HG03139 (cell line): ENCODE measurements around the gene CUX1.

Experiments
- ATAC-seq: cut with Tn5 transposase; IDR thresholded peaks from one replicate; pipeline ENCODE4 v1.9.1; 2021; ENCODE audit not compliant: unreplicated experiment

Gene CUX1

DNA sequence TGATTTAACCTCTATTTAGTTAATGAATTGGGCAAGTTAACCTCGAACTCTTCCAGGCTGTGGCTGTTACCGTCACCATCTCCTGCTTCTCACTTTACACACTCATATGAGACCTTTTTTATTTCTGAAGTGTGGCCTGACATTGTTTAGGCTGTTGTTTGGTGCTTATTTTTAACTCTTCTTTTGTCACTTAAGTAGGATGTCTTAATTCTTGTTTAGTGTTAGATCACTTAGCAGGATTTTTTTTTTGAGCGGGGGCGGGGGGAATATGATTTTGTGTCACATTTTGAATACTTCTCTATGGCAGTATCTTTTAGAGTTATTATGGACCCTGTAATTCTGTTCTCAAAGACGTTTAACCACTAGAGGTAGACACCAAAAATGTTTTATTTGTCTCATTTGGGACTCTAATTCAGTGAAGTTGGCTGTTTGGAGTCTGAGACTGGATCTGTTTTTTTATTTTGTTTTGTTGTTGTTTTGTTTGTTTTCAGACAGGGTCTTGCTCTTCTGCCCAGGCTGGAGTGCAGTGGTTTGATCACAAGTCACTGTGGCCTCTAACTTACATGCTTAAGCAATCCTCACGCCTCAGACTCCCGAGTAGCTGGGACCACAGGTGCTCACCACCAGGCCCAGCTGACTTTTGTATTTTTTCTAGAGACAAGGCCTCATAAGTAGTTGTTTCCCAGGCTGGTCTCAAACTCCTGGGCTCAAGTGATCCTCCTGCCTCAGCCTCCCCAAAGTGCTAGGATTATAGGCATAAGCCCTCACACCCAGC lies 73.5 kb downstream of the CUX1 start:
- ATAC-seq = no peak

DNA sequence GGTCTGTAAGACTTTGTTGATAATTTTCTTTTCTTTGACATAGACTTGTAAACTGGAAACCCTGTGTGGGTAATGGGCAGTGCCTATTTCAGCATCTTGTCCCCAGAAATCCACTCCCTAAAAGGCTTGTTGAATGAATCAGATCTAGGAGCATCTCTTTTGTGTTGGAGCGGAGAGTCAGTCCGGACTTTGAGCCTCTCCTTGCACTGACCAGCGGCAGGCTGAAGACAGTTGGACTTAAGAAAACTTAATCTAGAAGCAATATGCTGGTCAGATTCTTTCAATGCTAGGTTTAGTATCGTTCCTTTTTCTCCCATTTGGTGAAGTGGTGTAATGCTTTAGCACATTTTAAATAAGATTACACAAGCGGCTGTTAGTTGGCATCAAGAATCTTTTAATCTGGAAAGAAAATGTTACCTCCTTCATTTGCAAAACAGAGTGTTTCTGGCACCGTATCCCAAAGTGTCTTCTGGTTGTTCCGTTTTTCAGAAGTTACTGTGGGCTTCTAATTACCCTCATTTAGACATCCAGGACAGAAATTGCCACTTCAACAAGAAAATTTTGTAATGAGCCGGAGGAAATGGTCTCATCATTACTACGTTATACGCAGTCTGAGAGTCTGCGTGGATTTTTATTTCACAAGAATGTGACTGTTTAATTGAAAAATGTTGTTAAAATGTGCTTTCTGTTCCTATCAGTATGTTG lies 74.7 kb downstream of the CUX1 start:
- ATAC-seq = no peak

DNA sequence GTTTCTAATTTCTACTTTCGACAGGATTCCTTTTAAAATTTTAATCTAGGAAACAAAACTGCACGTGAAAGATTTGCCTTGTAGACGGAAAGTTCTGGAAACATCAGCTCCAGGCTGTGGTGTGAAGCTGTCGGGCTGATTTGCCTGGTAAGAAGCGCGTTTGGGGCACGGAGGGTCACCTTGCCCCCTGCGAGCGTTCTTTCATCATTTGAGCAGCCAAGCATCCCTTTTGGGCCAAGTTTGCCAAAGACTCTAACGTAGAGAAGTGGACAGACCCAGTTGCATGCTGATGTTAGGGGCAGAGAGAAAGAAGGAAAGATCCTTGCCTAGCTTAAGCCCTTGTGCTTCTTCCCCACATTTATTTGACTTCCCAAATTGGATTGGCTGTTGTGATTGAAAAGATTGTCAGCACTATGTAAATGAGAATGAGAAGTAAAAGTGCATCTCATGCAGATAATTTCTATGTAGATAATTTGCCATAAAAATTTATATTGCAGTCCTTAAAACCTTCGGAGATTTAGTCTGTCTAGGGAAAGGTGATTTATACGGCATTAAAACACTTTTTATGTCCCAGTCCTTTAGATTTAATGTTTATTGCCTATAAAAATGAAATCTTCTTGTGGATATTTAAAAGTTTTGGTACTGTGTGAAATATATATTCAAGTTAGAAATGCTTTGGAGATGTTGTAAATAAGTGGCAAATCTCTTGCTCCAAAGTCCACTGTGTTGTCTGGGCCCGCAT lies 76.1 kb downstream of the CUX1 start:
- no peak for ATAC-seq

DNA sequence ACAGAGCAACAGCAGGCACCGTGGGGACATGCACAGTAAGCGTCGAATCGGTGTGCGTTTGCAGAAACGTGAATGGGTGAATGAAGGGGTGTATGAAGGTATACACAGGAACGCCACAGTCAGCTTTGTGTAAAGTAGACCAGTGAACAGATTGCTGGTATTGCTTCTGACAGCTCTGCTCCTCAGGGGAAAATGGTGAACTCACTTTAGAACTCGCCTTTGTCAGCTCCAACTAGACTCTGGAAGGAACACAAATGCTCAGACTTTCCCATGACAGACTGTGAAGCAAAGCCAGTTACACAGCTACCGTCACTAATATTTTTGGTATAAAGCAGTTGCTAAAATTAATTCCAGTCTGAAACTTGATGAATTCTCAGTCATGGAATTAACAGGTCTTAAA lies 78.9 kb downstream of the CUX1 start:
- no peak for ATAC-seq

DNA sequence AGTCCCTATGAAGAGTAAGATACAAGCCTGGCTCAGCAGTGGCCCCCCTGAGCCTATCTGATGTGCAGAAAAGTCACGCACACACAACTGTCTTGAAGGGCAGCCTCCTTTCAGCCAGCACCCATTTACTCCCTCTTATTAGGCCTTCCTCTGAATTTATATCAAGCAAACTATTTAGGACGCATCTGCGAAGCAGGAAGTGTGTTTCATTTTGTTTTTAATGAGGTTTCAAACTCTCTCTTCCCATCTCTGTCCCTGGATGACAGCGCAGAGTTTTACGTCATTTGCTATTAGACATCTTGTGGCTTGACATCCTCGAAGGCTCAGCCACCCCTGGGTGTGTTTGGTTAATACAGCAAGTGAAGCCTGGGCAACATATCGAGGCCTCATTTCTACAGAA lies 79.5 kb downstream of the CUX1 start:
- no peak for ATAC-seq

DNA sequence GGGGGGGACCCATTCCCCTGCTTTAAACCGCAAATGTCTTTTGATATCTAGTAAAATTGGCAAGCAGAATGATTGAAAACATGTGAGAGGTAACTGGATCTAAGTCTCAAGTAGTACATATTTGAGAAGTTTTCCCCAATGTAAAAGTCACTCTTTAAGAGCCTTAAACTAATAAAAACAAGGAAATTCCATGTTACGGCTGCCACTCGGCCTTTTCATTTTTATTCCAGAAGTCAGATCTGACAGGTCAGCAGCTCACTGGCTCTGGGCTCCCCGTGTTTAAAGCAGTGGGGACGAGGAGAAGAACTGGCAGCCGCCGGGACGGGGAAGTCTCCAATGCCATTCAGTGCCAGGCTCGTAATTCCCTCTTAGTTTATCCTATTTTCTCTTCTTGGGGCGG lies 80.7 kb downstream of the CUX1 start:
- ATAC-seq = no peak

DNA sequence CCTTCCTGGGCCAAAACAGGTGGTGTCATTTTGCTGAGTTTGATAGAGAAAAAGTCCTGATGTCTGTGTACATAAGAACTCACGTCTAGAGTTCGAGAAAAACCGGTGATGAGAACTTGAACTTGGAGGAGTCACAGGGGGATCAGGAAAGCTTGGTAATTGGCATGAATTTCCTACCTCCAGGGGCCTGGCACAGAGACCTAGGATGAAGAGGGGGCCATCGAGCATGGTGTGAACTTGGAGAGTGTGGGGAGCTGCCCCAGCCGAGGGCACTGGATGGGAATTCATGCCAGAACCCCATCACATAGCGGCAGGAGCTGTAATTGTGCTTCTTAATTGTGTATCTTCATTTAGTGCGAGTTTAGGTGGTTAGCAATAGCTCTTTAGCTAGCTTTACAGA lies 82.2 kb downstream of the CUX1 start:
- no peak for ATAC-seq

DNA sequence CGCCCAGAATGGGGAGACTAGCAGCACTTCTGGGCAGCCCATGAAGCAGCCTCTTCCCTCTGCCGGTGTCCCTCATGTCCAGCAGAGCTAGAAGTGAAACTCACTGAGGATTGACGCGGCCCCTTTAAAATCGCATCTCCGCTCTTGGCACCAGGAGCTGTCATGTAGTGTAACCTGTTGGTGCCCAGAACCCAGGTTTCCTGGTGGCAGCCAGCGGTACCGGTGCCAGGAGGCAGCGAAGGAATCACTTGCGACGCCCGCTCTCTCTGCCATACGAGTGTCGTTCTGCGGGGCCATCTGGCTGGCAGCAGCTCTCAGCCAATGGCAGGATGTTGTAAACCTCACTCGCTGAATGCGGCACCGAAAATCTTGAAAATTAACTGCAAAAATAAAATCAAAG lies 82.7 kb downstream of the CUX1 start:
- ATAC-seq = no peak

DNA sequence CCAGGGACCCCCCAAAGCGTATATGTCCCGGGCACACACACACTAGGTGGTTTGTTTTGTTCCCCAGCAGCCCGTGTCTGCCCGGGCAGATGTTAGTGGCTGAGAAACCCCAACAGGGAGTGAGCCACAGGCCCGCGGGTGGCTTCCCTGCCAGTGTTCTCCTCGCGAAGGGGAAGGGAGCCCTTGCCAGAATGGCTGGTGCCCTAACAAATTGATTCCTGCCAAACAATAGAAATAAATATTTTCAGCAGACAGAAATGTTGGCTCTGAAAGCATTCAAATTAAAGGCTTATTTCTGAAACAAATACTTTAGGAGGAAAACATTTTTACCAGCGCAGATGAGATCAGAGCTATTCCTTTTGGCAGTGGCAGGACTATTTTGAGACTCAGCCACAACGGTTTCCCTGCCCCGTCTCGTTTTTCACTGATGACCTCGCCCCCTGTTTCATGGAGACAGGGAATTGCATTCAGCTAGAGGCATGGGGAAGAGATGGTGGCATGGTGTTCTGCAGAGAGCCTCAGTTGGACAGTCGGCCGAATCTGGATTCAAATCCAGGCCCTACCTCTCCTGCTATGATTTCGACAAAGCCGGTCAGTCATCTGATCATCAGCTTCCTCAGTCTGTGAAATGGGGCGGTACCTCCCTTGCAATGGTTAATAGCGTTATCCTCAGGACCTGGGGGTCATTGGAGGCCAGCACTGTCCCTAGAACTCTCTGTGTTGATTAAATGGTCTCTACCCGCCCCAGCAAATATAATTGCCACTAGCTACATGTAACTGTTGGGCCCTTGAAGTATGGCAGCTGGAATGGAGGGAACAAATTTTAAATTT lies 84.5 kb downstream of the CUX1 start:
- no peak for ATAC-seq

DNA sequence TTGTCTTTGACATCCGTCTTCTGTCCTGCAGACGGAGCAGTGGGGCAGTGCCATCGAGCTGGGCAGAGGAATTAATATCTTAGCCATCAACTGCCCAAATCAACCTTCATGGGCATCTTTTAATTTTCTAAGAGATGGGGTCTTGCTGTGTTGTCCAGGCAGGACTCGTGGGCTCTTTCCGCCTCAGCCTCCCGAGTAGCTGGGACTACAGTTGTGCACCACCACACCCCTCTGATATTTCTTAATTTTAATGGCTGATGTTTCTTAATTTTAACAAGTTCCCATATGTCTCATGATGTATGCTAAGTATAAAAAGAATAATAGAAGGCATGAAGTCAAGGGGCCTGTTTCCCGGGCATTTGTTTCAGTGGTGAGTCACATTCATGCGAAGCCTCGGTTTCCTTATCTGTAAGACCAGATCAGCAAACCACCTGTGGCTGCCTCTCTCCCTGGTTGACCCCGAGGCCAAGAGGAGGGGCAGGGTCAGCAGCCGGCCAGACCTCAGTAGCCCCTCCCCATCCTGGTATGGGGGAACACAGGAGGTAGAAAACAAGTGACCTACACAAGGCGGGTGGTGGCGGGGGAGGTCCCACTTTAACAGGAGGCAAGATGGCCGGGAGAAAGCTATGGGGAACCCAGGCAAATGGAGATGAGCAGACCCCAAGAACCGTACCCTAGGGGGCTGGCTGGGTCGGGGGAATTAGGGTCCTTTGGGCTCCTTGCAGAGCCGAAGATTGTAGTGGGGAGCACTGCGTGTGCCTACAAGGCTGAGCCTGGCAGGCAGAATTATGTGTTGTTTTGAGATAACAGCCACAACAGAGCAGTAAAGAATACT lies 85.5 kb downstream of the CUX1 start:
- no peak for ATAC-seq

DNA sequence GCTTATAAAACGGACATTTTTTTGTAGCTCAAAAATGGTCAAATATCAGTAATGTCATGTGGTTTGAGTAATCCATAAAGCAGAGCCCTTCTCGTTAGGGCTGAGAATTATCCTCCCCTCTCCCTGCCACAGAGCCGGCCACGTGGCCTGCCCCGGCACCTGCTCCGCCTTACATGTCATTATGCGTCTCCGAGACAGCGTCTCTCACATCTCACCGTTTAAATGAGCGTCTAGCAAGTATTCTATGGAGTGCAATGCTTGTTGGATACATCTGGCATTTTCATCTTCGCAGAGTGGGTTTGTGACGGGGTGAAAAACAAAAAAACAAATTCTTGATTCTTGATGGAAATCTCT lies 86.1 kb downstream of the CUX1 start:
- no peak for ATAC-seq

DNA sequence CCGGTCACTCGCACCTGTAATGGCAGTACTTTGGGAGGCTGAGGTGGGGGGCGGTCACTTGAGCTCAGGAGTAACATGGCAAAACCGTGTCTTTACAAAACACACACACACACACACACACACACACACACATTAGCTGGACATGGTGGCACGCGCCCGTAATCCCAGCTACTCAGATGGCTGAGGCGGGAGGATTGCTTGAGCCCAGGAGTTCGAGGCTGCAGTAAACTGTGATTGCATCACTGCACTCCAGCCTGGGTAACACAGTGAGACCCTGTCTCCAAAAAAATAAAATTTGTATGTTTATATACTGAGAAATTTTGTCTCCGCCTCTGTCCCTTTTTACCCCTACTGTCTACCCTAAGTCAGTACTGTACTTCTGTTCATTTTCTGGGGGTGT lies 86.6 kb downstream of the CUX1 start:
- no peak for ATAC-seq

DNA sequence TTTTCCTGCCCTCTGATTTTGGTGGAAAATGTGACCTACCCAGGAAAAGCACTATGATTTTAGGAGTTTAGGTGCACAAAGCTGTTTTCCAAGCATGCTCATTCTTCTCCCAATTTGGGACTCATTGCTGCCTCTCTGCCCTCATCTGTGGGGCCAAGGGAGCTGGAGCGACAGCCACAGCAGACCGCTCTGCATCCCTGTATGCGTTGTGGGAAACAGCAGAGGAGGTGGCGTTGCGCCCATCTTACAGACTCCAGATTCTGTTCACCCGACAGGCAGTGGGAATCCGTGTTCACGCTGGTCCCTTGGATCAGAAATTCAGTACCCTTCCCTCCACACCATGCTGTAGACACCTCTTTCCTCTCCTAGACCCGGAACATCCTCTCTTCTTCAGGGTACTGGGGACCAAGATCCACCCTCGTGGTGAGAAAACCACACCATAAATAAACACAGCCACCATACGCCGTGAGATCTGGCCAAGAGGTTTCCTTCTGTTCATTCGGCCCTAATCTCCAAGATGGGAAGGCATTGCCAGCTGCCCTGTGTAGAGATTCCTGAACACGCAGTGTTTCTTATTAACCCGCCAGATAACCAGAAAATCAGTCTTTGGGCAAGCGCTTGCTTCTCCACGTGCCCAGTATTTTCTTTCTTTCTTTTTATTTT lies 87.9 kb downstream of the CUX1 start:
- ATAC-seq = no peak

DNA sequence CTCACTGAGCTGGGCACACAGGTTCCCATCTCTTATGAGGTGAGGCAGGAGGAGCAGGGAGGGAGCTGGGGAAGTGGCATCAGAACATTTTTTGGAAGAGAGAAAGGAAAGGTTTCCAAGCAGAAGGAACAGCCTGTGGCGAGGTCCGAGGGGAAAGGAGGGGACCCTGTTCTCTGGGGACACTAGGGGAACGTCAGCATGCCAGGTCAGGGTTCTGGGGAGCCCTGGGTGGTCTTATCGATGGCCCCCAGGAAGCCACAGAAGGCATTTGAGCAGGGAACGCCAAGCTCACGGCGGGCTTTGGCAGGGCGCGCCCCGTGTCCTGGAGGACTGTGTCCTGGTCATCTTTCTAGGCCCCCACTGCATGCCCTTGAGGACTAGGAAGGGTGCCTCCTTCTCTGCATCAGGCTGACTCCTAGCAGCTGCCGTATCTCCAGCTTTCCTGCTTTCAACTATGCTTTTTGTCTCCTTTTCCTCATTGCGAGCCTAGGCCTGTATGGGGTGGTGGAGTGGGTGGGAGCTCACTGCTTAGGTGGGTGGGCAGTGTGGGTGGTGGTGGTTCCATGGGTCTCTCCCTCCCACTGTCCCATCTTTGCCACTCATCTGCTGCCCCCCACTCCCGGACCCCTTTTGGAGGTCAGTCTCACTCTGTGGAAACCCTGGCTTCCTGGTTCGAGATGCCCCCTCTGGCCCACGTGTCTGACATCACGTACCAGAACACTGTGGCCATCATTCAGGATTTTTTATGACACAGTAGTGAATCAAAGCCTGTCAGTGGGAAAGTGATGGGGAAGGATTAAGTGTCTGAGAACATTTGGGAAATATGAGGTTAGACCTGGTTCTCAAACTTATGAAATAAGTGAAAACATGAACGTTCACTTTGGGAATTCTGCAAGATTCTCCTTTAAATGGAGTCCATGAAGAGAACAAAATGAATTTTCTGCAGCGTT lies 89.1 kb downstream of the CUX1 start:
- ATAC-seq = no peak

DNA sequence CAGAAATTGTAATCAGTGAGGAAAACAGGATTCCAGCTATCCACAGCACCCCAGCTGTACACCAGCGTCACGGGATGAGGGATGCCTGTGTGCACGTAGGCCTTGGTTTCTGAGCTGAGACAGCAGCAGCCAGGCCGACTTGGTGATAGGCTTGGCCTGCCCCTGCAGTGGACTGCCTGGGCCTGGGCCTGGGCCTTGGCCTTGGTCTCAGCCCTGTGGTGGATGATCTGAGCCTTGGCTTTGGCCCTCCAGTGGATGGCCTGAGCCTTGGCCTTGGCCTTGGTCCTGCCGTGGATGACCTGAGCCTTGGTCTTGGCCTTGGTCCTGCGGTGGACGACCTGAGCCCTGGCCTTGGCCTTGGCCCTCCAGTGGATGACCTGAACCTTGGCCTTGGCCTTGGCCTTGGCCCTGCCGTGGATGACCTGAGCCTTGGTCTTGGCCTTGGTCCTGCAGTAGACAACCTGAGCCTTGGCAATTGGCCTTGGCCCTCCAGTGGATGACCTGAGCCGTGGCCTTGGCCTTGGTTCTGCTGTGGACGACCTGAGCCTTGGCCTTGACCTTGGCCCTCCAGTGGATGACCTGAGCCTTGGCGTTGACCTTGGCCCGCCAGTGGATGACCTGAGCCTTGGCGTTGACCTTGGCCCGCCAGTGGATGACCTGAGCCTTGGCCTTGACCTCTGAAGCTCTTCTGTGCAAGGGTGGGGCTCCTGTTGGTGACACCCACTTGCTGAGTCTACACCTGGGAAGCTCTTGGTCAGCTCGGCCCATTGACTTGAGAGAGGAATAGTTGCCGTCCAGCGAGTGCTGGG lies 93.8 kb downstream of the CUX1 start:
- no peak for ATAC-seq

DNA sequence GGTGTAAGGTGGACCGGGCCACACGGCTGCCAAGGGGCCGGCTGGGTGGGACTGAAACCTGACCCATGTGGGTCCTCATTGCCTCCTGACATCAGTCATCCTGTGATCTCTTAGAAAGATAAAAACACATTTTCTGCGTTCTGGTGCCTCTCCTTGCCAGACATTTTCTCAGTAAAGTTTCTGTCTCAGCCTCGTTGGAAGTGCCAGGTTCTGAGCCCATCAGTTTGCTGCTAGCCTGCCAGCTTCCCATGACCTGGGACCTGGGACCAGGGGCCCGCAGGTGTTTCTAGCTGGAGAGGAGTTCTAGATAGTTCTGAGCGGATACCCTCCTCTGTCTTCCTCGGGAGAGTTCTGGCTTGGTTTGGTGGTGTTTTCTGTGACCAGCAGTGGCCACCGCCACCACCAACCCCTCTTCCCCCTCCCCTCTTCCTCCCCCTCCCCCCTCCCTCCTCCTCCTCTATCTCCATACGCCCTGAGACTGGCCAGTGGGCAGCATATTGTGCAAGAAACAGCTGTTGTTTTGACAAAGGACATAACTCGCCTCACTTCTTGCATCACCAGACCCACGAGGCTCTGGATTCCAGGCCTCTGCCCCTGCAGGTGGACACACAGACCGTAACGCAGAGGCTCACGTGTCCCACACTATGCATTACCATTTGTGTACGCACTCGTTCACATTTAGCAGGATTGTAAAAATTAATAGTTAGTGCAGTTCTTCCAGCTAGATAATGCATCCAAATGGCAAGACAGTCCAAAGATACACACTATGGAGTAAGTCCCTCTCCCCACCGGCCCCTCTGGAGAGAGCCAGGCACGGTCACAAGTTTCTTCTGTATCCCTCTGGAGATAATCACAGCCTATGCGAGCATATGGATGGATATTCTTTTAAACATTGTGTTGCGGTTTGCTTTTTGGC lies 94.6 kb downstream of the CUX1 start:
- no peak for ATAC-seq

DNA sequence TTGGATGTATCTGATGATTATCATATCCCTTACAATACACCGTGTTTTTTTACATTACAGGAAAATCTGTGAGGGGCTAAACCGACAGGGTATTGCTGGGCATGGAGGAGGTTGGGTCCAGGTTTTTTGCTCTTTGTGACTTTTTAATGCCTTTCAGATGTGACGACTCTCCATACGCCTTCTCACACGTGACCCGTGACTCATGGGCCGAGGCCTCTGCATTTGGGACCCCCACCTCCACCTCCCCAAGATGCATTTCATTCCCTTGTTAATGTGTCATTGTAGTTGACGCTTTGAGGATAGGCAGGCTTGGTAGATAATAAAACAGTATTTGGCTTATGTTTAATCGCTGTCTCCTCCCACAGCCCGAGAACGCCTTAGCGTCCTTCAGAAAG lies 95.3 kb downstream of the CUX1 start:
- ATAC-seq = no peak
